GM18508 (cell line): ENCODE data around the gene CFAP299.

Experiments
- ATAC-seq: cut with Tn5 transposase; IDR thresholded peaks from one replicate; pipeline ENCODE4 v1.9.1; 2021; ENCODE audit warnings: moderate number of reproducible peaks; ENCODE audit not compliant: insufficient read depth, unreplicated experiment

CFAP299 gene

DNA sequence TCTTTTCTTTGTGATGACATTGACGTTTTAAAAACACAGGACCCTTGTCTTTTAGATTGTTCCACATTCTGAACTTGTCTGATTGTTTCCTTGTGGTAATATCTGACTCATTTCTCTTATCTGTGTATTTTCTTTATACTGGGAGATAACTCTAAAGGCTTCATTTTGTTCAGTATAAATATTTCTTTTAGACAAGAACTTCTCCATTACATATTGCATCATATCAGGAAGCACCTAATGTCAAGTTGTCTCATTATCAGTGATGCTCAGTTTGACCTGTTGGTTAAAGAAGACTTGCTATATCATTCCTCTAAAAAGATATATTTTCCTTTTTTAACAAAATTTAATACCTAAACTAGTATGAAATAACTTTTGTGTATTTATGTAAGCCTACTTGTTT, 542.7 kb downstream of the CFAP299 start:
- ATAC-seq: no peak

DNA sequence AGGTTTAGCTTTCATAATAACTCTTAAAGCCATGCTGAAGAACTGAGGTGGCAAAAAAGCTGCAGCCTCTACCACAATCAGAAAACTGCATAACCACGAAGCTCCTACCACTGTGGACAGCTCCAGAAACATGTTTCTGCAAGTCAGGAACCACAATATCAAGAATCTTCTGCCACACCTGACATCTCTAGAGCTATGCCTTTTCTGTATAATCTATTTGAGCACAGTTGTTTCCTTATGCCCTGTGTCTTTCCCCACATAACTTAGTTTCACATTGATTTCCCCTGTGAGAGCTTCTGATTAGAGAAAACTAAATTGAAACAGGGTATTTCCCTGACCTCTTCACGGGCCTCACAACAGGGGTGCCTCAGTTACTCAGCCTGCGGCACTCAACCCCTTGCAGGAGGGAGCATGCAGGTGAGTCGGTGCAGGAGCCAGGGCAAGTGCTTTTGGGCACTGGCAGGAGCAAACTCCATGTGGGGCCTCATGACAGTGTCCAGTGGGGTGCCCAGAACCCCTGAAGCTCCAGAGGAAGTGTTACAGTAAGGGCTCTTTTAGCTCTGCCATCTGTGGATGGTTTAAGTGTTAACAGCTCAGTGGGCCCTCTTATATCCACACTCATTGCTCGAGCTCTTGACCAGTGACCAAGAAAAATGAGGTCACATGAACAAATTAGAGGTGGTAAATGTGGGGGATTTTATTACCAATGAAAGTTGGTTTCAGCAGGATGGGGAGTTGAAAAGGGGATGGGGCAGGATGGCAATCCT, 562.2 kb downstream of the CFAP299 start:
- peak; percentile 58 for ATAC-seq

DNA sequence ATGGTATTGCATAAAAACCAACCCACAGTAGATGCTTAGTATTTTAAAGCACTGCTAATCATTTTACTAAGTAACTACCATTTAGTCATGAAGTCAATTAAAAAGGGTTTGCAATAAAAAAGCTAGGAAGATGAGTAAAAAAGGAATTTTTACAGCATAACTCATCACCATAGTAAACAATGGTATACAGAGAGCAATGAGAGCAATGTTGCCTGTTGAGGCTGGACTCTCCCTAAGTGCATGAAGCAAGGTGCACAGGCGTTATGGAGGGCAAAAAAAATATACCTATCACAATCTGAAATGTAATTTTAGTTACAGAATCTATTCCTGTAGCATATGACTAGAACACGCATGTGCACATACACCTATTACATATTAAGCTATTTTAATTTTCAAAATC, 565.4 kb downstream of the CFAP299 start:
- no peak for ATAC-seq

DNA sequence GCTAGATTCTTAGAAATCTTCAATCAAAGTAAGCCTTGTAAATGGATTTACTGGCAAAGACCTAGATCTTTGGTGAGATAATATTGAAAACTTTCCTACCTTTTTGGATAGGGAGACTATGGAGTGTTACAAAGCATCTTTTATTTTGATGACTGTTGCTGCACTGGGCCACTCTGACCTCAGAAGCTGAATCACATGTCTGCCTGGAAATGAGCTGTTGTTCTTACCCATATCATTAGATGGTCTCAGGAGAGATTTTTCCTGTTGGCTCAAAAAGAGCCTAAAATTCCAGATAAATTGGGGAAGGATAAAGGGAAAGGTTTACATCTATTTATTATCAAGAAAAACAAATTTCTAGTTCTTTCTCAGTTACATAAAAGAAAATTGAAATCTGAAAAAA, 567.5 kb downstream of the CFAP299 start:
- no peak for ATAC-seq

DNA sequence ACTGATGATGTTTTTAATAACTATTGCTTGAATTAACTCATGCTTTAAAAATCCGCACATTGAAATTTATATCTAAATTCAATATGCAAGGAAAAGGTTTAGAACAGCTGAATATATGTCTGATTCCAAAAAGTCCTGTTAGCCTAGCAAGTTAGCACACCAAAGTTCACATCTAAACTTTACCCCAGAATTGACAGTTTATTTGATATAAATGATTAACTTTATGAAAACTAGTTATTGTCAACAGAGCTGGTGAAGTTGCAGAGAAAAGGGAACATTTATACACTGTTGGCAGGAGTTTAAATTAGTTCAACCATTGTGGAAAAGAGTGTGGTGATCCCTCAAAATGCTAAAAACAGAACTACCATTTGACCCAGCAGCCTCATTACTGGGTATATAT, 574.4 kb downstream of the CFAP299 start:
- no peak for ATAC-seq

DNA sequence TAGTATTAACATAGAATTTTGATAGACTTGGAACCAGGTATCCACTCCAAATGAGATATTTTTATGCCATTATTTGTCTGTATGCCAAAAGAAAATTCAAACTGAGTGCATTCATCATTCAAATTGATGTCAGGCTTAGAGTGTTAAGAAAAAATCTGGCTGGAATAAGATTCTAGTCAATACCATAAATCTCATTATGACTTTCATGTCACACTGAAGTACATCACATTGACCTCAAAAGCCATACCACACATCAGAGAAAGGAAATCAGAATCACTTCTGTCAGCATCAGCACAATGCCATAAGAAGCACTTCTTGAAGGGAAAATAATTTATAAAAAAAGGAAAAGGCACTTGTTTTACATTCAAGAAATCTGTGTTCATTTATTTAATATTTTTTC, 575.9 kb downstream of the CFAP299 start:
- ATAC-seq: no peak

DNA sequence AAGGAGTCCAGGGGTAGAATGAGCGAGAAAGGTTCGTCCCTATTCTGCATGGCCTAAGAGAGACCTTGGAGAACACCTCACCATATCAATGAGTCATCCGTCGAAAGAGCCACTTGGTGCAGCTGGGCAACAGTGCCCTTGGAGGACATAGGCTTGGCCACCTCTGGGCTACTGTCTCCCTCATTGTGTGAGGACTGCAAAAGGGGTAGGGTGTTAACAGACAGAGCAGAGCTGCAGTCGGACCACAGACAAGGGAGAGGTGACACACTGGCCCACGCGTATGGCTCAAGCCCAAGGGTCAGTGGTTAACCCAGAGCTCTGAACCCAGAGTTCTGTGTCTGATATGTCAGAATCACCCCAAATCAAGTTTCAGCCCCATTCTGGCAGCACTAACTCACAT, 576.8 kb downstream of the CFAP299 start:
- ATAC-seq: no peak

DNA sequence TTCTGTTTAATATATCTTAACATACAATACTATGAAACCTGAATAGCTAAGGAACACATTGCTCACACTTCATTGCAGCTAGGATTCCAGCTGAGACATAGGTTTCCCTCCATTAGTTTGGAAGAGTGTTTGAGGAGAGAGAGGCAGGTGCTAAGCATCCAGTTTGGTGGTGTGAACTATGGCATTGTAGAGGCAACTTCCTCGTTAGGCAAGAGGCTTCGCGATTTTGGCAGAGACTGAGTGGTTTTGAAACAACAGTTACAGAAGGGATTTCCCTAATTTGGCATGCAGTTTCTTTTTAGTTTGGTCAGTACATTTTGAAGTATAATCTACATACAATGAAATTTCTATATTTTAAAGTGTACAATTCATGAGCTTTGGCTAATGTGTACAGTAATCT, 577.9 kb downstream of the CFAP299 start:
- peak; percentile 83 for ATAC-seq

DNA sequence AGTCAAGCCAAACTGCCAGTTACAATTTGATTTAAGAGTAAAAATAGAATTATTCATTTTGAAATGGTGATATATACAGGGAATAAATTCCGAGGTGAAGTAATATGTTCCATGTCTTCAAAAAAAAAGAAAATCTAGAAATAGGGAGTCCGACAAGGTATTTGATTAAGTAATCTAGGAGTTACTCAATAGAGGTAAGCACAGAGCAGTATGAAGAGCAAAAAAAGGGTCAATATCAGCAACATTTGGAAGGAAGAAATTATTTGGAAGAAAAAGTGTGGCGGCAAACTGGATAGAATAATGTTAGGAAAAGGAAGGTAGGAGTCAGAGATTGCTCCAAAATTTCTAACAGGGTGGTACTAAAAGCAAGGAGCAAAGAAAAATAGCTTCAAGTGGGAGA, 581.2 kb downstream of the CFAP299 start:
- no peak for ATAC-seq

DNA sequence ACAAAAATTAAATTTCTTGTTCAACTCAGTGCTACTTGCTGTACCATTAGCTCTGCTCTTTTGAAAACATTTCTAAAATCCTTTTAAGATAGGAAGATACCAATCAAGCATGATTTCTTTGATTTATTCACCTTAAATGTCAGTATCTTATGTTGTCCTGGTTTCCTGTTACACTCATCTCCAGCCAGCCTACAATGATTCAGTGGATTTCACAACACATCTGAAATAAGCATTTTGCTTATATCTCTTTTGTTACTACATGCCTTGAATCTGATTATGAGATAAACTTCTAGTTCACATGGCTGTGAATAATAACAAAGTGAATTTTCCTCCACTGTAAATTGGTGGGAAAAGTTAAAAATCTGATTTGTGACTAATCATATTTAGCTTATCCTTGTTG, 582.5 kb downstream of the CFAP299 start:
- no peak for ATAC-seq

DNA sequence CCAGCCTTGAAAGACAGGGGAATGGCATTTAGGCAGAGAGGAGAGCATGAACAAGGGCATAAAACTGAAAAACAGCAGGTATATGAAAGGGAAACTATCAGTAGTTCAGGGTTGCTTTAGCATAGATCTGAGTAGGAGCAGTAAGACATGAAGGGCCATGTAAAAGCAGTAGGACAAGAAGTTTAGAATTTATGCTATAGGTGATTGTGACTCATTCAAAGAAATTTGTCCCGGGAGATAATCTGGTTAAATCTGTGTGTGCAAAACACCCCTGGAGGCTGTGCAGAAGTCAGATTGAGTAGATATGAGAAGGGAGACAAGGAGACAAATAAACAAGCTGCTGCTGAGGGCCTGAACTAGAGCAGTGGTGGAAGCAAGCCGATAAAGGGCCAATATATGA, 585.9 kb downstream of the CFAP299 start:
- ATAC-seq: no peak

DNA sequence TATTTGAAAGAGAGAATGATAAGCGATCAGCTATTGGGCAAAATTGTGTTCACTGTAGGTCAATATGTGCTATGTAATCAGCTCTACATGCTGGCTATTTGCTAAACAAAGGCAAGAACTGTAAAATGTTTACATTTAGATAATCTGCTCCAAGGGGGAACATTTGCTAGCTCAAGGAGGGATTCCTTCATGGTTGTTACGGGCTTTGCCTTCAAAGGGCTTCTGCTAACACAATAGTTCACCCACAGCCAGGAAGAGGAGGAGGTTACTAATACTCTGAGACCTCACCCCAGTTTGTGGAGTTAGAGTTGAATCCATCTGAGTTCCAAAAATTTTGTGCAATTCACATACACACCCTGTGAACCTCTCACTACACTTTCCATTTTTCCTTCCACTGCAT, 587.4 kb downstream of the CFAP299 start:
- no peak for ATAC-seq

DNA sequence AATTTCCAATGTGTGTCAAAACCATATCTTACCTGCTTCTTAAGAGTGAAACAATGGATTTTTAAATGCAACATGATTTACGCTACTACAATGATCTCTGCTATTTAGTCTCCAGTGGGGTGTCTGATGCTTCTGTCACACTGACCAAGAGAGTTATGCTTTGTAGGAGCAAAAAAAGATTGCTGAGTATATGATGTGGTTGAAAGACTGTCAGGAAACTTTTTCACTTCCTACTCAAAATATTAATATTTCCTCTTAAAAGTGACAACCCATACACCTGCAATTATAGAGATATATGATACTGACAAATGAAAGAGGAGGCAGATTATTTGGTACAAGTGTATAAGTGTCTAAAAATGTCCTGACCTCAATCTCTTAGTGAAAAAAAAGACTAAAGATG, 589.8 kb downstream of the CFAP299 start:
- ATAC-seq: no peak

DNA sequence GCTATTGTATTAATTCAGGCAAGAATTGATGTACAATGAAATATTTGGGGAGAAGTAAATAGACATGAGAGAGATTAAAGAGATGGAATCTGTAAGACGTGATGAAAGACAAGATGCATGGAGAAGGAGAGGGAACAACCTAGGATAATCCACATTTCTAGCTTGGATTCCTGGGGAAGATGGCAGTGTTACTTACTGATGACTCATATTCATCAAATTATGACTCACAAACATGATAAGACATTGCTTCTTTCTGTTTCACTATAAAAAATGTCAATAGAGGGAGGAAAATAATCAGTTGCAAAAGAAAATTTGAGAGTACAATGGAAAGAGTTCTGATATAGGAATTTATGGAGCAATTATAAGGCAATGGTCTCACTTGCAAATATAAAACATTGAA, 590.9 kb downstream of the CFAP299 start:
- no peak for ATAC-seq

DNA sequence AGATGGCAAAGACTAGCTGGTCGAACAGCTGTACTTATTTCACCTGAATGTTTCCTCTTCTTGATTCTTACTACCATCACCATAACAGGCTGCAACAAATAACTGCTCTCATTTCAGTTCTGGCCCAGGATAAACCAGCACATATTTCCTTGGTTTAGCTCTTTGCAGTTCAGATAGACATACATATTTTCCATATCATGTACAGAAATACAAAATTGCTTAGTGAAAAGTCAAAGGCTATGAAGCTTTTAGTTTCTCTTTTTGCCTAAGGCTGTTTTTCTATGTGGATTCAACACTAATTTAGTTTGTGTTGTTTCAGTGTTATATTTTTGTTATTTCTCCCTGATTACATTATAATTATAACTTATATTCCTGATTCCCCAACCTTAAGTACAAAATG, 591.4 kb downstream of the CFAP299 start:
- no peak for ATAC-seq

DNA sequence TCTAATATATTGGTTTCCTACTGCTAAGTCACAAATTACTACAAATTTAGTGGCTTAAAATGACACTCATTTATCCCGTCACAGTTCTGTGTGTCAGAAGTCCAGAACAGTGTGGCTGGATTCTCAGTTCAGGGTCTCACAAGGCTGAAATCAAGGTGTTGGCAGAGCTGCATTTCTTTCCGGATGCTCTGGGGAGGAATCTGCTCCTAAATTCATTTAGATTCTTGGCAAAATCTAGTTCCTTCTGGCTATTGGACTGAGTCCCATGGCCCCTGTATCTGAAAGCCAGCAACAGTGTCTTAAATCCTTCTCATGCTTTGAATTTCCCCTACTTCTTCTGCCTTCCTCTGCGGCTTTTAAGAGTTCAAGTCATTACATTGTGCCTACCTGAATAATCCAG, 591.9 kb downstream of the CFAP299 start:
- ATAC-seq: no peak

DNA sequence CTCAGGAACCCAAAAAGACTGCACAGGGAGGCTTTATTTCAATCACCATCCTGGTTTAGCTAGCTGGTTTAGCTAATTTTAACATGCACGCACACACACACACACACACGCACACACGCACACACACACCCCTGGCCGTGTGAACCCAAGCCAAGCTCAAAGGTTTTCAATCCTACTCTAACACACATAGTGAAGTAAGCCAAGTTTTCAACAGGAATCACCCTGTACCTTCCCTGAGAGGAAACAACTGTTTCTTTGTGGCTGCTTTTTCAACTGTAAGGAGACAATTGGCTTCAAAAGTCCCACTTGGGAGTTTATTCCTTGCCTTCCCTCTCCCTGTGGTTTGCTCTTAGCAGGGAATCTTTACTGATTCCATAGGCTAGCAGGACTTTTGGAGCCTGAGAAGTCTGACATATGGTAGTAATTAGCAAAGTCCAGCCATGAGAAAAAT, 596.1 kb downstream of the CFAP299 start:
- ATAC-seq: no peak

DNA sequence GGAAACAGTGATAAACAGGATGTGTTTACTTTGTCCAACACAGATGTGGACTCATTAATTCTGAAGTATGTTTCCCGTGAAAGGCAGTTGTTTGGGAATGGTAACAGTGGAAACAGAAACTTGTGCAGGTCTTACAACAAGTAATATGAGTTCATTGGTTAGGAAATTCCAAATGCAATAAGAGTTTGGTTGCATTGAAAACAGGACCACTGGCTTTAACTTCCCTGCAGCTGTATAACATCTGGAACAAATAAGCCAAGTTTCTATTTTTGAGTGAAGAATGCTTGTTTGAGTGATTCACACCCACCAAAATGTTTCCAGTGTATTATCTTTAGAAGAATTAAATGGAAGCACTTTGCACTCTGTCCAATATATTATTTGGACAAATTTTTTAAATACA, 612.6 kb downstream of the CFAP299 start:
- no peak for ATAC-seq

DNA sequence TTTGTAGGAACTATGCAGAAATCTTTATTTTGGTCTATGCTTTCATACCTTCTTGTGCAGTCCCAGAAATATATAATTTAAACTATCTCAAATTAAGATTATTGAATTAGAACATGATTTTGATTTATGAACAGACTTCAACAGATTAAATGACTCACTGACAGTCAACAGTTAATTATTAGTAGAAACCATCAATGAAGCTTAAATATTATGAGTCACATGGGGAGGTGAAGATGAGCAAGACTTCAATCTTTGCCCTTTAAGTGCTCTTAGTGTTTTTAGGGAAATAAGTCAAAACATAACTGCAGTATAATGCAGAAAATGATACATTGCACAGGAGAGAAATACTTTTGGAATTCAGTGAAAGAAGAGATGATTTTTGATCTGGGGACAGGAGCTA, 613.5 kb downstream of the CFAP299 start:
- ATAC-seq: peak; percentile 71

DNA sequence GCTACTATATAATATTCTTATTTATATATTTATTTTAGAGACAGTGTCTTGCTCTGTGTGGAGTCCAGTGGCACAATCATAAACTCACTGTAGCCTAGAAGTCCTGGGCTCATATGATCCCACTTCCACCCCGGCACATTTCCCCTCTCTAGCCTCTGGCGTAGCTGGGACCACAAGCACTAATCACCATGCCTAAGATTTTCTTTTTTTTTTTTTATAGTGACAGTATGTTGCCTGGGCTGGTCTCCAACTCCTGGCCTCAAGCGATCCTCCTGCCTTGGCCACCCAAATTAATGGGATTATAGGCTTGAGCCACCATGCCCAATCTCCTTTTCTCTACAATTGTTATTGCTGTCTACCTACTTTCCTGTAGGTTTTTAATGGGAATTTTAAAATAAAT, 620.9 kb downstream of the CFAP299 start:
- no peak for ATAC-seq

DNA sequence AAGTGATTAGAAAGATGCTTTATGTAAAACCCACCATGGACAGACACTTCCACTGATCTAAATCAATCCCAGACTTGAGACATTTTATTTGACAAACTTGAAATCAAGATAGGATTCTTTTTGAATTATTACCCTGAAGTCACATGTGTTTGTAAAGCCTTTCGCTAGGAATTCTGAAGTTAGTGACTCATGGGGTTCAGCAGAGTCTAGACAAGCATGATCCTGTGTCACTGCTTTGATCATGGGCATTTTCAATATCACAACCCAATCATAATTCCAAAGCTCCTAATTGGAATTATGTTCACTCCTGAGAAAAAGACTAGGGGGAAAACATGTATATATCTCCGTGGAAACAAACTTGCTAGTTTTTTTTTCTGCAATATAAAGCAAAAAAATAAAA, 627.5 kb downstream of the CFAP299 start:
- no peak for ATAC-seq

DNA sequence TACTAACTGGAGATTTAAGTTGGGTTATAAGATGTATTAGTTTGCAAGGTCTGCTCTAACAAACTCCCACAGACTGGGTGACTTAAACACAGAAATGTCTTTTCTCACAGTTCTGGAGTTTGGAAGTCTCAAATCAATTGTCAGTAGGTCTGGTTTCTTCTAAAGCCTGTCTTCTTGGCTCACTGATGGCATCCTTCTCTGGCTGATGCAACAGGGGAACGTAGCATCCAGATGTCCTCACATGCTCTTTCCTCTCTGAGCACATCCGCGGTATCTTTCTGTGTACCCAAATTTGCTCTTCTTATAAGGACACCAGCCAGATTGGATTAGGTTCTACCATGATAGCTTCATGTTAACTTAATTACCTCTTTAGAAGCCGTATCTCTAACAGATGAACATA, 631.8 kb downstream of the CFAP299 start:
- no peak for ATAC-seq

DNA sequence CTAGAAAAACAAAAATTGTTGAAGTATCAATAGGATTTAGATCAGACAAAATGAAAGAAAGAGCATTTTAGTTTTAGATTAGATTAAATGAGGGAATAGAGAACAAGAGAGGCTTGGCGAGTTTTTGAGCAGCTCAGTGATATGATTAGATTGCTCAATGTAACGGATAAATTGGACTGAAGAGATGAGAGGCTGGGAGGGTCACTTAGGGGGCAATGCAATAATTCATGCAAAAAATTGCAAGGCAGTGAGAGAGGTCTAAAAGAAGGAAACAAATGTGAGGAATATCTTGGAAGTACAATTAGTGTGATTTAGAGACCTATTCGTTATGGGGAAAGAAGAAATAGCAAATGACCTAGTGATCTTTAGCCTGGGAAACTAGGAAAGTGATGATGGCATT, 644.7 kb downstream of the CFAP299 start:
- no peak for ATAC-seq
